Testis (tissue), 3 donors: ENCODE measurements around the gene STK38. TPM values are rescaled to one million over a fixed set of nuclear protein-coding genes. Genes with fewer than 3 reads are reported as not detected.
"Not testable (repeated sequence)": the region's sequence is repeated elsewhere in the genome, so short reads cannot be mapped to it uniquely, and the experiment has no call there.

Experiments
- DNase-seq: peaks from one replicate; pipeline ENCODE4 v3.0.0-alpha.2; 2019
- H3K27ac ChIP-seq, 2 donors: fragments of 200-600 bp; sonication (generic); one replicate each; pipeline ENCODE4 v1.5.1; 2019
- H3K27me3 ChIP-seq: fragments of 200-600 bp; sonication (generic); one replicate; pipeline ENCODE4 v1.5.1; 2019
- H3K36me3 ChIP-seq: fragments of 200-600 bp; sonication (generic); one replicate; pipeline ENCODE4 v1.5.1; 2017; ENCODE audit warnings: low read depth; ENCODE audit errors: missing control alignments
- H3K4me1 ChIP-seq: fragments of 200-600 bp; sonication (generic); one replicate; pipeline ENCODE4 v1.5.1; 2019
- H3K4me3 ChIP-seq, 2 donors: fragments of 200-600 bp; sonication (generic); one replicate each; pipeline ENCODE4 v1.5.1; 2017 to 2019
- H3K9me3 ChIP-seq: fragments of 200-600 bp; sonication (generic); one replicate; pipeline ENCODE4 v1.5.1; 2017
- CTCF ChIP-seq, 3 experiments: fragments of 450-650 bp in 2 of 3; fragments of 200-600 bp in 1 of 3; sonication (generic) in 1 of 3; IDR thresholded peaks; one replicate each; pipeline ENCODE4 v1.5.1; 2016 to 2019; ENCODE audit warnings: antibody characterized with exemption in 3 of 3, mild to moderate bottlenecking in 2 of 3, moderate library complexity in 1 of 3
- POLR2A ChIP-seq: fragments of 450-650 bp; IDR thresholded peaks from one replicate; pipeline ENCODE4 v1.6.1; 2017; ENCODE audit warnings: antibody characterized with exemption, mild to moderate bottlenecking, moderate library complexity
- WGBS, 2 donors: methylation state at CpG; one replicate each; pipeline ENCODE4 v1.1.5; 2018; 5-methylcytosine and 5-hydroxymethylcytosine counted together
- intact Hi-C: fragments of 100-400 bp; cut with DNase I; formaldehyde crosslinking; loops from one replicate; pipeline ENCODE4 v1.15.1; 2023; ENCODE audit warnings: low total_unique reads
- polyA plus RNA-seq: library from polyadenylated mRNA; stranded (reverse); fragments of 350-450 nt; fragmentation: Illumina TruSeq; extraction: RNeasy Lipid Tissue Mini Kit (QIAGEN cat#74804); gene quantifications from one replicate; pipeline ENCODE4 v1.2.3, GENCODE V29; 2014; ENCODE audit warnings: low read depth, low replicate concordance; ENCODE audit not compliant: insufficient read depth
- total RNA-seq, 2 donors: library from RNA; depleted of rRNA; stranded (reverse); fragments of >200 nt; gene quantifications; one replicate each; pipeline ENCODE4 v1.2.3, GENCODE V29; 2016

The STK38 gene
- total and polyA plus RNA-seq, 3 donors from 2014 or later: 20.4 to 23.9 (median 22.0) TPM

GRCh38 chr6:36491378-36491965, 55.8 kb downstream of the STK38 start:
- H3K27ac ChIP-seq: no peak overlapping the region
- no peaks in the 10 kb centered on the region for H3K9me3 ChIP-seq
- intact Hi-C loops: no loop called here
- WGBS, 2 donors: 88% methylated on average over 7 of the region's 7 CpGs
- TF ChIP-seq CTCF (IDR thresholded peaks at IDR 0.05): no peak
- TF ChIP-seq POLR2A: no peak
- H3K4me3 ChIP-seq: no peak overlapping the region
- no peaks in the 10 kb centered on the region for H3K36me3 ChIP-seq
- DNase-seq: no peak
- H3K4me1 ChIP-seq: no peaks in the 10 kb centered on the region
- H3K27me3 ChIP-seq: no peaks in the 10 kb centered on the region

GRCh38 chr6:36489426-36489825, 57.9 kb downstream of the STK38 start:
- no peaks in the 10 kb centered on the region for H3K36me3 ChIP-seq
- H3K9me3 ChIP-seq: no peaks in the 10 kb centered on the region
- DNase-seq: no peak
- TF ChIP-seq POLR2A: no peak
- H3K4me1 ChIP-seq: no peaks in the 10 kb centered on the region
- no peak overlapping the region for H3K4me3 ChIP-seq
- WGBS, 2 donors: 88 to 89% methylated on average over 4 of the region's 4 CpGs
- H3K27ac ChIP-seq: no peak overlapping the region
- H3K27me3 ChIP-seq: no peaks in the 10 kb centered on the region
- intact Hi-C loops: no loop called here

- TF ChIP-seq CTCF (IDR thresholded peaks at IDR 0.05) (no peak), POLR2A (no peak)
- Histone ChIP-seq H3K27ac (no peak overlapping the region), H3K4me3 (no peak overlapping the region), H3K9me3 (no peaks in the 10 kb centered on the region), H3K4me1 (no peaks in the 10 kb centered on the region), H3K36me3 (no peaks in the 10 kb centered on the region), H3K27me3 (no peaks in the 10 kb centered on the region)
- DNase-seq: no peak
- intact Hi-C loops: no loop called here
Measured at GRCh38 chr6:36488221-36488620, 59.1 kb downstream of the STK38 start.

DNA sequence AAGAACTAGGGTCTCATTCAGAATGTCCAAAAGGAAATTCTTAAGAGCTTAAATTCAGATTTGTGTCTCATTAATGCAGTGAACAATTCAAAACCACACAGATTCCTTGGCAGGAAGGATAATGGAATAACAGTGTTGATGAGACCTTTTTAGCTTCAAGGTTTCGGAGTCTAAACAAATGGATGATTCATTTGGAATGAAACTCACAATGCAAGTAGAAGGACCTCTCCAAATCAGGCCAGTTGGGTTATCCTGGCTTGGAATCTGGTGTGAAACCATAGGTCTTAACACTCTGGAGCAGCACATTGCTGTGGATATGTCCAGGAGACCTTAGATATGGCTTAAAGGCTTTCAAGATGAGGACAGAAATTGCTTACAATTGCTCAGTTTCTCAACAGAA, 59.6 kb downstream of the STK38 start:
- Histone ChIP-seq H3K27ac (no peak overlapping the region), H3K4me3 (no peak overlapping the region), H3K4me1 (no peaks in the 10 kb centered on the region), H3K27me3 (no peaks in the 10 kb centered on the region), H3K9me3 (no peaks in the 10 kb centered on the region), H3K36me3 (no peaks in the 10 kb centered on the region)
- TF ChIP-seq POLR2A (no peak), CTCF (IDR thresholded peaks at IDR 0.05) (no peak)
- no peak for DNase-seq
- 75 to 94% methylated on average over 1 of the region's 1 CpG for WGBS, 2 donors
- intact Hi-C loops: no loop called here

DNA sequence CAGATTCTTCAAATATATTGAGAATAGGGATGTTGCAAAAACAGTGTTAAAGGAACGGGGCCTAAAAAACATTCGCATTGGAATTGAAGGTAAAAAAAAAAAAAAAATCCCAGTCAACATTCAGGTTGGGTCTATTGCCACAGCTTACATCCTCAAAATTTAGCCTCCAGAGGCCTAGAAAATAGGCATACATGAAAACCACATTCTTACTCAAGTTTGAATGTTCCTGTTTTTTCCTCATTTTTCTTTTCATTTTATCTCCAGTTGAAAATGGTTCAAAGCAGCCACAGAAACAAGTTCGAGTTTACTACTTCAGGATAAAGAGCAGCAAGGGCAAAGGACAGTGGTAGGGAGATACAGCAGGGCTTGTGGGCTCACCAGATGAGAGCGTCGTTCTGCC, 62.5 kb downstream of the STK38 start:
- intact Hi-C loops: no loop called here
- no peak overlapping the region for H3K4me3 ChIP-seq
- TF ChIP-seq CTCF (IDR thresholded peaks at IDR 0.05): no peak
- no peak for TF ChIP-seq POLR2A
- no peak overlapping the region for H3K27ac ChIP-seq
- H3K36me3 ChIP-seq: no peaks in the 10 kb centered on the region
- H3K27me3 ChIP-seq: no peaks in the 10 kb centered on the region
- H3K4me1 ChIP-seq: no peaks in the 10 kb centered on the region
- DNase-seq: no peak
- H3K9me3 ChIP-seq: no peaks in the 10 kb centered on the region
- 89 to 92% methylated on average over 5 of the region's 5 CpGs for WGBS, 2 donors

- 94 to 97% methylated on average over 5 of the region's 5 CpGs for WGBS, 2 donors
- H3K36me3 ChIP-seq, H3K4me1 ChIP-seq, H3K27ac ChIP-seq, H3K9me3 ChIP-seq, intact Hi-C loops, DNase-seq, H3K4me3 ChIP-seq, H3K27me3 ChIP-seq: not testable (repeated sequence)
Measured at GRCh38 chr6:36483326-36483725, 64.0 kb downstream of the STK38 start.
